Astrocyte of the spinal cord (primary cell): Measurements from ENCODE around the gene OPN1MW.
"Not testable (repeated sequence)": the region's sequence is repeated elsewhere in the genome, so short reads cannot be mapped to it uniquely, and the experiment has no call there.

Source experiments
- DNase-seq: peaks from one replicate; pipeline ENCODE4 v3.0.0; 2011; ENCODE audit warnings: low read depth, low spot score
- H3K4me3 ChIP-seq: 2 replicates; pipeline ENCODE4 v1.5.1; 2011; ENCODE audit warnings: low read depth, mild to moderate bottlenecking, low read length, moderate library complexity
- CTCF ChIP-seq: IDR thresholded peaks from 2 replicates; pipeline ENCODE4 v1.5.1; 2012; ENCODE audit warnings: low read depth, mild to moderate bottlenecking, low read length, inconsistent platforms
- in situ Hi-C: cut with HindIII; loops from 2 replicates; pipeline ENCODE4 v1.10.0; 2017; ENCODE audit warnings: low sequenced_read_pairs

Gene OPN1MW

GRCh38 chrX:154182296-154182695, at the start of gene OPN1MW:
OPN1MW (plus strand) TSS chrX:154182596; CDS start chrX:154182678, 82 bp downstream.
- DNase-seq, in situ Hi-C loops, H3K4me3 ChIP-seq: not testable (repeated sequence)

GRCh38 chrX:154135458-154136229, 46.8 kb upstream of the OPN1MW start:
- in situ Hi-C loops, result no loop called here

GRCh38 chrX:154136627-154137161, 45.7 kb upstream of the OPN1MW start:
- peak; percentile 60 for TF ChIP-seq CTCF
- in situ Hi-C loops, result no loop called here
- DNase-seq, result peak; percentile 35
- peak overlapping the region; percentile 12 for H3K4me3 ChIP-seq

More at GRCh38 chrX:154135458-154136229, 46.8 kb upstream of the OPN1MW start:
- no peak for DNase-seq
- TF ChIP-seq CTCF, result no peak
- no peak overlapping the region for H3K4me3 ChIP-seq

- in situ Hi-C loops, result no loop called here
- TF ChIP-seq CTCF, result no peak
Measured at GRCh38 chrX:154138857-154139256, 43.5 kb upstream of the OPN1MW start.

GRCh38 chrX:154140206-154140605, 42.2 kb upstream of the OPN1MW start:
- in situ Hi-C loops, result no loop called here
- H3K4me3 ChIP-seq, result no peak overlapping the region
- no peak for TF ChIP-seq CTCF
- DNase-seq, result no peak

More at GRCh38 chrX:154138857-154139256, 43.5 kb upstream of the OPN1MW start:
- H3K4me3 ChIP-seq, result no peak overlapping the region
- no peak for DNase-seq

GRCh38 chrX:154140742-154141141, 41.7 kb upstream of the OPN1MW start:
- in situ Hi-C loops, result no loop called here
- TF ChIP-seq CTCF, result no peak
- no peak overlapping the region for H3K4me3 ChIP-seq
- no peak for DNase-seq

- no peak overlapping the region for H3K4me3 ChIP-seq
- DNase-seq, result no peak
- in situ Hi-C loops, result no loop called here
- TF ChIP-seq CTCF, result no peak
Measured at GRCh38 chrX:154142386-154142785, 40.0 kb upstream of the OPN1MW start.
